GM12873 (cell line): ENCODE results near the gene SUGP2.

Experiments
- TF ChIP-seq, protein P1 (sequence below): IDR thresholded peaks from 2 replicates; pipeline ENCODE4 v1.5.1; 2012; ENCODE audit warnings: low read depth, mild to moderate bottlenecking, moderate library complexity, low read length, control low read depth; ENCODE audit not compliant: insufficient read depth; ENCODE audit errors: missing control alignments

The SUGP2 gene

DNA sequence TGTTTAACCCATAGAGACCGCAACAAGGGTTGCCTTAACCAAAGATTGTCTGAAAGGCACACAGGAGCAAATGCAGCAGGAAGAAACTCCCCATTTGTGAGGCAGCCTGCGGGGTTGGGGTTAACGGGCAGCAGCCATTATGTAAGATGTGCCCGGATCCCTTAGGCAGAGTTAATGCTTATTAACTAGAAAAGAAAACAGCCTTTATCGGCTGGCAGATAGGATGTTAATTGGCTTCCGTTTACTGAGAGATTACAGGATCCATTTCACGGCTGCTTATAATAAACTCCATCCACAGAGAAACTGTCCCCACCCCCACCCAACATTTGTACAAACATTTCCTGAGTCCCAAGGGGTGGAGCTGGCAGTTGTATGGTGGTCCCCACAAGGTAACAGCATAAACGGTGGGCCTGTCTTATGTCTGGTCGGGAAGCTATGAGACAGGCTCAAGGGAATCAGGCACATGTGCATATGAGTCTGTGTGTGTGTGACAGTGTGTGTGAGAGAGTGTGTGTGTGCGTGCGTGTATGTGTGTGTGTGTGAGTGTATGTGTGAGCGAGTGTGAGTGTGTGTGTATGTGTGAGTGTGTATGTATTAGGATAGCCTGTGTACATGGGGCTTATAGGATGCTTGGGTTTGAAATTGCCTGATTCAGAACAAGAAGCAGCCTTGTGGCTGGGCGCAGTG lies 41.0 kb upstream of the SUGP2 start:
- TF ChIP-seq, protein P1, sequence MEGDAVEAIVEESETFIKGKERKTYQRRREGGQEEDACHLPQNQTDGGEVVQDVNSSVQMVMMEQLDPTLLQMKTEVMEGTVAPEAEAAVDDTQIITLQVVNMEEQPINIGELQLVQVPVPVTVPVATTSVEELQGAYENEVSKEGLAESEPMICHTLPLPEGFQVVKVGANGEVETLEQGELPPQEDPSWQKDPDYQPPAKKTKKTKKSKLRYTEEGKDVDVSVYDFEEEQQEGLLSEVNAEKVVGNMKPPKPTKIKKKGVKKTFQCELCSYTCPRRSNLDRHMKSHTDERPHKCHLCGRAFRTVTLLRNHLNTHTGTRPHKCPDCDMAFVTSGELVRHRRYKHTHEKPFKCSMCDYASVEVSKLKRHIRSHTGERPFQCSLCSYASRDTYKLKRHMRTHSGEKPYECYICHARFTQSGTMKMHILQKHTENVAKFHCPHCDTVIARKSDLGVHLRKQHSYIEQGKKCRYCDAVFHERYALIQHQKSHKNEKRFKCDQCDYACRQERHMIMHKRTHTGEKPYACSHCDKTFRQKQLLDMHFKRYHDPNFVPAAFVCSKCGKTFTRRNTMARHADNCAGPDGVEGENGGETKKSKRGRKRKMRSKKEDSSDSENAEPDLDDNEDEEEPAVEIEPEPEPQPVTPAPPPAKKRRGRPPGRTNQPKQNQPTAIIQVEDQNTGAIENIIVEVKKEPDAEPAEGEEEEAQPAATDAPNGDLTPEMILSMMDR = no peak

DNA sequence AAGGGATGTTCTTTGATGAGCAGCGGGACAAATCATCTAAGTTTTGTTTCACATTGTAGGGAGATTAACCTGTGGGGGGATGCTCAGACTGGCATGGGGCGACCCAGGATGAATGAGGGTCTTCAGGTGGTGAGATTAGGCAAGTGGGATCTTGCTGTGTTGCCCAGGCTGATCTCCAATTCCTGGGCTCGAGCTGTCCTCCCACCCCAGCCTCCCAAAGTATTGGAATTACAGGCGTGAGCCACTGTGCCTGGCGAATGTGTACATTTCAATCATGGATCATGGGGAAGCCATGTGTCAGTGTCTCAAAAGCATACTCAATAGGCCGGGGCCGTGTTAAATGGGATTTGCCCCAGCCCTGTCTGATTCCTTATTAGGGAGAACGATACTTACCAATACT lies 38.6 kb upstream of the SUGP2 start:
- TF ChIP-seq, protein P1 = no peak

DNA sequence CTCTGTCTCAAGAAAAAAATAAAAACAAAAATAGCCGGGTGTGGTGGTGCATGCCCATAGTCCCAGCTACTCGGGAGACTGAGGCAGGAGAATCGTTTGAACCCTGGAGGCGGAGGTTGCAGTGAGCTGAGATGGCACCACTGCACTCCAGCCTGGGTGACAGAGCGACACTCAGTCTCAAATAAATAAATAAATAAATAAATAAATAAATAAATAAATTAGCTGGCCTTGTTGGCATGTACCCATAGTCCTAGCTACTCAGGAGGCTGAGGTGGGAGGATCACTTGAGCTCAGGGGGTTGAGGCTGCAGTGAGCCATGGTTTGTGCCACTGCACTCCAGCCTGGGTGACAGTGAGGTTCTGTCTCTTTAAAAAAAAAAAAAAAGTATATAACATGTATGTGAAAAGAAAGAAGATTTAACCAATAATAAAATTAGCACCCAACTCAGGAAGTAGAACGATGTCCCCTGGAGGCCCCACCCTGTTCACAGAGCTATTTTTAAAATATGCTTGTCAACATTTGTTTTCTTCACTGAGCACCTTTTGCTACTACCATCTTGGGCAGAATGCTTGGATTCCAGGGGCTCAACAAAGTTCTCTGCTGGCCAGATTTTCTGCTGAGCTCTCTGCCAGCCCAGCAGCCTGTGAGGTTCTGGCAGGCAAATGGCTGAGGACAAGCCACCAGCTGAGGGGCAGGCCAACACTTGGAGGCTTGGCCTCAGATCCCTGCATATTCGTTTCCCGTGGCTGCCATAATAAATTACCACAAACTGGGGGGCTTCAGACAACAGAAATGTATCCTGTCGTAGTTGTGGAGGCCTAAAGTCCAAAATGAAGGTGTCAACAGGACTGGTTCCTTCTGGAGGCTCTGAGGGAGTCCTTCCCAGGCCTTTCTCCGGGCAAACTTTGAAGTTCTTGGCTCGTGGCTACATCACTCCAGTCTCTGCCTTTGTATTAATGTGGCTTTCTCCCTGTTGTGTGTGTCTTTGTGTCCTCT lies 35.6 kb upstream of the SUGP2 start:
- TF ChIP-seq, protein P1 = no peak

DNA sequence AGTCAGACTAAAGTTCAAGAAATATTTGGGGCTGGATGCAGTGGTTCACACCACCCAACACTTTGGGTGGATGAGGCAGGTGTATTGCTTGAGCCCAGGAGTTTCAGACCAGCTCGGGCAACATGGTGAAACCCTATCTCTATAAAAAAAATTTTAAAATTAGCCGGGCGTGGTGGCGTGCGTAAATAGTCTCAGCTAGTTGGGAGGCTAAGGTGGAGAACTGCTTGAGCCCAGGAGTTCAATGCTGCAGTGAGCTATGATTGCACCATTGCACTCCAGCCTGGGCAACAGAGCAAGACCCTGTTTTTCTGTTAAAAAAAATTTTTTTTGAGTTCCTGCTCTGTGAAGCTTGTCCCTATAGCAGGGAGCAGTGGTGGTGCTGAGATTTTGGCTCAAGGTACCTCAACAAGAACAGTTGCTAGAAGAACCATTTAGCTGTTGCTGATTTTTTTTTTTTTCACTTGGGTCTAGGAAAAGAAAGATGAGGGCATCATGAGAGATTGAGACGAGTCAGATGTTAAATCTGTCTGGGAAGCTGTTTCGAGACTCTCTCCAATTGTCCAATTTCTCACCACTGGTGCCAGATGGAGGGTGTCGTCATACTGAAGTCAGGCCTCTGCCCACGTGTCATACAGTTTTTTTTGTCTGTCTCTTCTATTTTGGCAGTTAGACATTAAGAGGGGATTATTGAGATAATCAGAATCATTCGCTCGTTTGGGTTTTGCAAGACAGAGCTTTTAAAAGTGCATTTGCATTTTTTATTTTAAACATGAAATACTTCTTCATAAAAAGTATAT lies 34.2 kb upstream of the SUGP2 start:
- TF ChIP-seq, protein P1 = no peak

DNA sequence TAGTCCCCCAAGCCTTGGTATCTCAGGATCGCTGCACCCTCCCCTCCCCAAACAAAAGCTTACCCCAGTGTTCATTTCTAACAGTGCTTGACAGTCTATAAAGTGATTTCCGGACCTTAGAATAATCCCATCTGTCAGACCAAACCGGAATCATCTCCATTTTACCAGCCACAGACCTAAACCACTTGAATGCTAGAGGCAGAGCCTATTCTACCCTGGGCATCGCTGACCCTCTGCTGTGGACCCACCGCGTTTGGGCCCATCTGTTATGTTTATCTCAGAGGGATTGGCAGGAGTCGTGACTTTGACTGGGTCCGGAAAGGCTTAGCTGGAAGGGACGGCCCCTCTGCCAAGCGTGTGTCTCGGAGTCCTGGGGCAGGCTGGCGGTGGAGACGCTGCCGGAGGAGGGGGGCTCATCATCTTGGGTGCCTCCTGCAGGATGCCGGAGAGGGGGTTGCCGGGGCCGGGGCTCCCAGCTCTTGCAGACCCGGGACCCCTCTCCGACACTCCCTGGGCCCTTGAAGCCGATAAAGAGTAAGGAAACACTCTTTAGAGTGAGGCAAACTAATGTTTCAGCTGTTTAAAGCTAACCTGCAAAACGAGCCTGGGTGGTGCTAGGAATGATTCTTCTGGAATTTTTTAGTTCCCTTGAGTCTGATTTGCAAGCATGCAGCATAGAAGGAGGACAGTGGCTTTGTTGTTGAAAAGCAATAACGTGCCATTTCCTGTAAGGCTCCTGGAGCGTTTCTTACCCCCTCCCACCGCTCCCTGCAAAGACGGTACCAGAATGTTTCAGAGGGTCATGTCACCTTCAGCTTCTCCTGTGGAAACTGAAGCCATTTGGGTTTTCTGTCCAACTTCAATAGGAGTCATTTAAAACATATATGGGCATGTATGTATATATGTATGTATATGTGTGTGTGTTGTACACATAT lies 31.8 kb upstream of the SUGP2 start:
- TF ChIP-seq, protein P1 = no peak

DNA sequence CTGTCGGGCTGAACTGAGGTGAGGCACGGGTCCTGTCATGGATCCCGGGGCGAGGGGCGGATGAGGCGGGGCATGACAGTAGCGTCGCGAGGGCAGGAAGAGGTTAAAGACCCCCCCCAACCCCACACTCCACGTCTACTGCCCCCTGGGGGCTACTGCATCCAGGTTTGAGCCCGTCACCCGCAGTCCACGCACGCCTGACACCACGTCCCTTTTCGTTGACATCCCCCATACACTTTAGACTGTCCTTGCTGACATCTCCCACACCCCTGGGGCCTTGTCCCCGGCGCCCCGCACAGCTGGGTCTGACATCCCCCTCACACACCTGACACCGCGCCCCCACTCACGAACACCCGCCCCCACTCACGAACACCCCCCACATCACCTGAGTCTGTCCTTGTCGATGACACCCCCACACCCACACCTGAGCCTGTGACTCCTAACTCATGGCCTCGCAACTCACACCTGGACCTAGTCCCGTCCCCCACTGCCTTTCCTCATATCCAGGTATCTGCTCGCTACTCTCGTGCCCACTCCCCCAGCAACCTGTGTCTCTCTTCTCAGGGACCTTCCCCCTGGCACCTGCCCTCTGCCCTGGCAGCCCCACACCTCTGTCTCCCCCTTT lies 30.9 kb upstream of the SUGP2 start:
- TF ChIP-seq, protein P1 = peak; percentile 58
